Measurements from ENCODE around the gene CEBPZ. TPM values are rescaled to one million over a fixed set of nuclear protein-coding genes. Genes with fewer than 3 reads are reported as not detected.

The CEBPZ gene
- total and polyA plus RNA-seq, 2 of the 13 experiments (the other 11 are each of a cell fraction or from before 2014, with no cell fraction given): 14.4 to 117 TPM

GRCh38 chr2:37156857-37157714 is 74.3 kb downstream of the CEBPZ start, which contains the start of gene EIF2AK2 (continued):
- TF ChIP-seq, protein P1, sequence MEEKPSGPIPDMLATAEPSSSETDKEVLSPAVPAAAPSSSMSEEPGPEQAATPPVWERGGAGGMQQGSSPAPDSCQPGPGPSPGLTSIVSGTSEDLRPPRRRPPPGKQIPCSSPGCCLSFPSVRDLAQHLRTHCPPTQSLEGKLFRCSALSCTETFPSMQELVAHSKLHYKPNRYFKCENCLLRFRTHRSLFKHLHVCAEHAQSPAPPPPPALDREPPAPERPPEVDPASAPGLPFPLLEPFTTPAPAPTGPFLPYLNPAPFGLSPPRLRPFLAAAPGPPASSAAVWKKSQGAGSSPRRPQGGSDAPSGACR (CRISPR knock-in tag; IDR thresholded peaks at IDR 0.05): peak; percentile 78; the same call in 1 of the 2 replicates
- TF ChIP-seq ZNF572 (CRISPR knock-in tag; IDR thresholded peaks at IDR 0.05) (peak; percentile 81; the same call in 1 of the 2 replicates), ZBTB7A (CRISPR knock-in tag; IDR thresholded peaks at IDR 0.05) (no peak), ZNF549 (CRISPR knock-in tag; IDR thresholded peaks at IDR 0.05) (no peak), SALL1 (CRISPR knock-in tag; IDR thresholded peaks at IDR 0.05) (peak; percentile 55), ZNF740 (CRISPR knock-in tag; IDR thresholded peaks at IDR 0.05) (no peak), CHD2 (IDR thresholded peaks at IDR 0.05; ENCODE audit: low read depth, low read length) (peak; percentile 95), SP1 (IDR thresholded peaks at IDR 0.05) (no peak), SP1 (CRISPR knock-in tag; IDR thresholded peaks at IDR 0.05) (peak; percentile 62; the same call in 1 of the 2 replicates), NFE2L1 (CRISPR knock-in tag; IDR thresholded peaks at IDR 0.05; ENCODE audit: borderline replicate concordance) (no peak), ATF7-NPFF (CRISPR knock-in tag; IDR thresholded peaks at IDR 0.05; ENCODE audit: low read depth) (peak; percentile 80; the same call in 1 of the 2 replicates), NR1H2 (CRISPR knock-in tag; IDR thresholded peaks at IDR 0.05; ENCODE audit: borderline replicate concordance, low read depth) (no peak), HCFC1 (IDR thresholded peaks at IDR 0.05; ENCODE audit: low read depth, low read length) (no peak), BORCS8-MEF2B (CRISPR knock-in tag; IDR thresholded peaks at IDR 0.05) (peak; percentile 64; the same call in 1 of the 2 replicates), ZNF235 (CRISPR knock-in tag; IDR thresholded peaks at IDR 0.05; ENCODE audit: borderline replicate concordance) (no peak)
- TF ChIP-seq, protein P2, sequence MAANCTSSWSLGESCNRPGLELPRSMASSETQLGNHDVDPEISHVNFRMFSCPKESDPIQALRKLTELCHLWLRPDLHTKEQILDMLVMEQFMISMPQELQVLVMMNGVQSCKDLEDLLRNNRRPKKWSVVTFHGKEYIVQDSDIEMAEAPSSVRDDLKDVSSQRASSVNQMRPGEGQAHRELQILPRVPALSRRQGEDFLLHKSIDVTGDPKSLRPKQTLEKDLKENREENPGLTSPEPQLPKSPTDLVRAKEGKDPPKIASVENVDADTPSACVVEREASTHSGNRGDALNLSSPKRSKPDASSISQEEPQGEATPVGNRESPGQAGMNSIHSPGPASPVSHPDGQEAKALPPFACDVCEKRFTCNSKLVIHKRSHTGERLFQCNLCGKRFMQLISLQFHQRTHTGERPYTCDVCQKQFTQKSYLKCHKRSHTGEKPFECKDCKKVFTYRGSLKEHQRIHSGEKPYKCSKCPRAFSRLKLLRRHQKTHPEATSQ (CRISPR knock-in tag; IDR thresholded peaks at IDR 0.05; ENCODE audit: borderline replicate concordance): 0 out of 2 replicates have a peak, but pooled peaks have one; percentile 12
- TF ChIP-seq, protein P3, sequence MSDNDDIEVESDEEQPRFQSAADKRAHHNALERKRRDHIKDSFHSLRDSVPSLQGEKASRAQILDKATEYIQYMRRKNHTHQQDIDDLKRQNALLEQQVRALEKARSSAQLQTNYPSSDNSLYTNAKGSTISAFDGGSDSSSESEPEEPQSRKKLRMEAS (IDR thresholded peaks at IDR 0.05): peak; percentile 94
- TF ChIP-seq, protein P4, sequence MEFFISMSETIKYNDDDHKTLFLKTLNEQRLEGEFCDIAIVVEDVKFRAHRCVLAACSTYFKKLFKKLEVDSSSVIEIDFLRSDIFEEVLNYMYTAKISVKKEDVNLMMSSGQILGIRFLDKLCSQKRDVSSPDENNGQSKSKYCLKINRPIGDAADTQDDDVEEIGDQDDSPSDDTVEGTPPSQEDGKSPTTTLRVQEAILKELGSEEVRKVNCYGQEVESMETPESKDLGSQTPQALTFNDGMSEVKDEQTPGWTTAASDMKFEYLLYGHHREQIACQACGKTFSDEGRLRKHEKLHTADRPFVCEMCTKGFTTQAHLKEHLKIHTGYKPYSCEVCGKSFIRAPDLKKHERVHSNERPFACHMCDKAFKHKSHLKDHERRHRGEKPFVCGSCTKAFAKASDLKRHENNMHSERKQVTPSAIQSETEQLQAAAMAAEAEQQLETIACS (CRISPR knock-in tag; IDR thresholded peaks at IDR 0.05): no peak
- TF ChIP-seq, protein P5, sequence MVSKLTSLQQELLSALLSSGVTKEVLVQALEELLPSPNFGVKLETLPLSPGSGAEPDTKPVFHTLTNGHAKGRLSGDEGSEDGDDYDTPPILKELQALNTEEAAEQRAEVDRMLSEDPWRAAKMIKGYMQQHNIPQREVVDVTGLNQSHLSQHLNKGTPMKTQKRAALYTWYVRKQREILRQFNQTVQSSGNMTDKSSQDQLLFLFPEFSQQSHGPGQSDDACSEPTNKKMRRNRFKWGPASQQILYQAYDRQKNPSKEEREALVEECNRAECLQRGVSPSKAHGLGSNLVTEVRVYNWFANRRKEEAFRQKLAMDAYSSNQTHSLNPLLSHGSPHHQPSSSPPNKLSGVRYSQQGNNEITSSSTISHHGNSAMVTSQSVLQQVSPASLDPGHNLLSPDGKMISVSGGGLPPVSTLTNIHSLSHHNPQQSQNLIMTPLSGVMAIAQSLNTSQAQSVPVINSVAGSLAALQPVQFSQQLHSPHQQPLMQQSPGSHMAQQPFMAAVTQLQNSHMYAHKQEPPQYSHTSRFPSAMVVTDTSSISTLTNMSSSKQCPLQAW (CRISPR knock-in tag; IDR thresholded peaks at IDR 0.05): peak; percentile 41
- TF ChIP-seq, protein P6, sequence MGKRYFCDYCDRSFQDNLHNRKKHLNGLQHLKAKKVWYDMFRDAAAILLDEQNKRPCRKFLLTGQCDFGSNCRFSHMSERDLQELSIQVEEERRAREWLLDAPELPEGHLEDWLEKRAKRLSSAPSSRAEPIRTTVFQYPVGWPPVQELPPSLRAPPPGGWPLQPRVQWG (CRISPR knock-in tag; IDR thresholded peaks at IDR 0.05; ENCODE audit: borderline replicate concordance, low read depth): no peak
